IMR-90 (cell line): Measurements from ENCODE around the gene MEGF6. TPM values are rescaled to one million over a fixed set of nuclear protein-coding genes. Genes with fewer than 3 reads are reported as not detected.
A peak's percentile ranks its signal among the peaks of the same experiment; 100 is the strongest.

ENCODE experiments used
- ATAC-seq: fragments of 200-7000 bp; cut with Tn5 transposase; 2 replicates; pipeline ENCODE4 v1.9.1; 2020; ENCODE audit warnings: low read depth, mild to moderate bottlenecking, moderate library complexity
- BruUV-seq: library from RNA; stranded (reverse); fragments of 400-500 nt; replicated peaks from 2 replicates; lab custom pipeline; 2021; lab: Mats Ljungman, UMichigan
- CTCF ChIA-PET: fragments of 300-600 bp; formaldehyde crosslinking; extraction: SDS; loops from one replicate; lab custom pipeline; 2021; ENCODE audit warnings: antibody characterized with exemption; lab: Yijun Ruan, JAX
- POLR2A ChIA-PET: fragments of 300-600 bp; sonication (Branson Sonifier 250); formaldehyde crosslinking; loops from one replicate; lab custom pipeline; 2022; ENCODE audit warnings: antibody characterized with exemption; ENCODE audit not compliant: unreplicated experiment; lab: Charles Lee
- DNase-seq: peaks from one replicate; pipeline ENCODE4 v3.0.0; 2013
- H2AFZ ChIP-seq: replicated peaks from 2 replicates; pipeline ENCODE3; 2013; ENCODE audit warnings: low read length, mild to moderate bottlenecking; ENCODE audit not compliant: poor library complexity
- H2AK5ac ChIP-seq: 2 replicates; pipeline ENCODE4 v1.6.1; 2013; ENCODE audit warnings: low read depth, low read length, inconsistent platforms
- H2AK9ac ChIP-seq: replicated peaks from 2 replicates; pipeline ENCODE3; 2013; ENCODE audit warnings: mild to moderate bottlenecking, low read depth, low read length, moderate library complexity; ENCODE audit not compliant: poor library complexity
- H2BK120ac ChIP-seq: 2 replicates; pipeline ENCODE4 v1.6.1; 2013; ENCODE audit warnings: low read depth, low read length, inconsistent platforms
- H2BK15ac ChIP-seq: 3 replicates; pipeline ENCODE4 v1.6.1; 2013; ENCODE audit warnings: low read depth, low read length, inconsistent platforms
- H2BK20ac ChIP-seq: 2 replicates; pipeline ENCODE4 v1.6.1; 2013; ENCODE audit warnings: low read depth, mild to moderate bottlenecking, inconsistent platforms, low read length, moderate library complexity
- H2BK5ac ChIP-seq: 2 replicates; pipeline ENCODE4 v1.6.1; 2013; ENCODE audit warnings: mild to moderate bottlenecking, low read depth, low read length, inconsistent platforms; ENCODE audit not compliant: poor library complexity, severe bottlenecking
- H3K14ac ChIP-seq: replicated peaks from 2 replicates; pipeline ENCODE4 v1.6.1; 2013; ENCODE audit warnings: low read depth, low read length, inconsistent platforms
- H3K18ac ChIP-seq: 2 replicates; pipeline ENCODE4 v1.6.1; 2013; ENCODE audit warnings: low read depth, low read length, control low read depth
- H3K23ac ChIP-seq: 2 replicates; pipeline ENCODE4 v1.6.1; 2013; ENCODE audit warnings: low read depth, low read length, inconsistent platforms
- H3K27ac ChIP-seq: 2 replicates; pipeline ENCODE4 v1.5.1; 2013; ENCODE audit warnings: mild to moderate bottlenecking, control low read depth, low read length; ENCODE audit not compliant: insufficient read depth
- H3K27me3 ChIP-seq: 2 replicates; pipeline ENCODE4 v1.6.1; 2013; ENCODE audit warnings: low read length; ENCODE audit not compliant: control insufficient read depth, insufficient read depth
- H3K36me3 ChIP-seq: 2 replicates; pipeline ENCODE4 v1.6.1; 2013; ENCODE audit warnings: low read length, mixed read lengths; ENCODE audit not compliant: control insufficient read depth, insufficient read depth
- H3K4ac ChIP-seq: 2 replicates; pipeline ENCODE4 v1.6.1; 2013; ENCODE audit warnings: low read depth, low read length, inconsistent platforms
- H3K4me1 ChIP-seq: 2 replicates; pipeline ENCODE4 v1.6.1; 2013; ENCODE audit warnings: low read length, mixed read lengths; ENCODE audit not compliant: control insufficient read depth, insufficient read depth
- H3K4me2 ChIP-seq: 2 replicates; pipeline ENCODE4 v1.6.1; 2013; ENCODE audit warnings: low read depth, mild to moderate bottlenecking, control low read depth, low read length, moderate library complexity
- H3K4me3 ChIP-seq: 2 replicates; pipeline ENCODE4 v1.5.1; 2013; ENCODE audit warnings: low read depth, mild to moderate bottlenecking, control low read depth, low read length, moderate library complexity; ENCODE audit not compliant: insufficient read depth
- H3K56ac ChIP-seq: 2 replicates; pipeline ENCODE4 v1.6.1; 2013; ENCODE audit warnings: low read length, inconsistent platforms; ENCODE audit not compliant: insufficient read depth; ENCODE audit errors: extremely low read depth
- H3K79me1 ChIP-seq, 2 experiments: 2 replicates each; pipeline ENCODE4 v1.6.1; 2013; ENCODE audit warnings: low read length in 2 of 2, inconsistent platforms in 1 of 2, low read depth in 1 of 2
- H3K9ac ChIP-seq: 2 replicates; pipeline ENCODE4 v1.6.1; 2013; ENCODE audit warnings: low read depth, low read length, control low read depth
- H3K9me1 ChIP-seq: 2 replicates; pipeline ENCODE4 v1.6.1; 2013; ENCODE audit warnings: low read length, inconsistent platforms; ENCODE audit not compliant: insufficient read depth
- H3K9me3 ChIP-seq: 2 replicates; pipeline ENCODE4 v1.6.1; 2013; ENCODE audit warnings: low read length; ENCODE audit not compliant: control insufficient read depth, insufficient read depth
- H4K20me1 ChIP-seq: 2 replicates; pipeline ENCODE4 v1.6.1; 2013; ENCODE audit warnings: low read length, inconsistent platforms; ENCODE audit not compliant: insufficient read depth
- H4K5ac ChIP-seq: 2 replicates; pipeline ENCODE4 v1.6.1; 2013; ENCODE audit warnings: mild to moderate bottlenecking, low read depth, low read length, control low read depth
- H4K8ac ChIP-seq, 2 experiments: 2 replicates each; pipeline ENCODE4 v1.6.1; 2013; ENCODE audit warnings: low read depth in 2 of 2, low read length in 2 of 2, control low read depth in 1 of 2, inconsistent platforms in 1 of 2
- H4K91ac ChIP-seq: 2 replicates; pipeline ENCODE4 v1.6.1; 2013; ENCODE audit warnings: low read depth, low read length, inconsistent platforms; ENCODE audit not compliant: insufficient read depth
- POLR2A ChIP-seq: IDR thresholded peaks from 2 replicates; pipeline ENCODE4 v1.6.1; 2012; ENCODE audit warnings: mild to moderate bottlenecking, low read depth, low read length
- RAD21 ChIP-seq: IDR thresholded peaks from 2 replicates; pipeline ENCODE4 v1.6.1; 2012; ENCODE audit warnings: low read length, improper control_type of control experiment
- WGBS, 2 experiments: methylation state at CpG; one replicate each; pipeline versions ENCODE4 v1.1.5 to v1.1.7; 2013; ENCODE audit warnings: missing lambda C conversion rate in 2 of 2; ENCODE audit not compliant: insufficient read length in 1 of 2; ENCODE audit errors: extremely low coverage in 2 of 2; 5-methylcytosine and 5-hydroxymethylcytosine counted together
- dilution Hi-C: fragments of 300-500 bp; cut with HindIII; formaldehyde crosslinking; loops from one replicate; pipeline ENCODE4 v1.14.3; 2018; ENCODE audit warnings: low sequenced_read_pairs; ENCODE audit not compliant: unreplicated experiment
- in situ Hi-C: fragments of 300-500 bp; cut with MboI; formaldehyde crosslinking; loops from 3 replicates; pipeline ENCODE4 v1.14.3; 2019; ENCODE audit warnings: low sequenced_read_pairs, inconsistent platforms, mixed read lengths
- intact Hi-C: fragments of 100-400 bp; cut with micrococcal nuclease; formaldehyde crosslinking; loops from 2 replicates; pipeline ENCODE4 v1.10.0; 2022
- polyA plus RNA-seq, 3 experiments: library from polyadenylated mRNA; depleted of rRNA; stranded (reverse); fragments of >200 nt; gene quantifications; 2 replicates each; pipeline ENCODE4 v1.2.3, GENCODE V29; 2012; ENCODE audit warnings: low replicate concordance in 1 of 3
- total RNA-seq: library from RNA; depleted of rRNA; stranded (reverse); fragments of >200 nt; gene quantifications from 2 replicates; pipeline ENCODE4 v1.2.3, GENCODE V29; 2012

The MEGF6 gene
- total and polyA plus RNA-seq, 2 of the 4 experiments (the other 2 are of a cell fraction) = 0.72 to 4.1 TPM

- Histone ChIP-seq H4K20me1 (no peaks in the 10 kb centered on the region), H2AK5ac (no peak overlapping the region), H3K56ac (no peak overlapping the region), H3K9ac (no peak overlapping the region), H3K79me1 (no peaks in the 10 kb centered on the region), H3K23ac (no peak overlapping the region), H3K4me3 (no peak overlapping the region), H3K36me3 (no peaks in the 10 kb centered on the region), H3K27me3 (peaks cover 11% of the 10 kb centered on the region), H4K5ac (no peak overlapping the region), H2BK15ac (no peak overlapping the region), H2BK20ac (no peak overlapping the region), H4K91ac (no peak overlapping the region), H3K18ac (no peak overlapping the region), H3K9me1 (no peaks in the 10 kb centered on the region), H2AK9ac (no peak overlapping the region), H3K27ac (no peak overlapping the region), H2BK5ac (no peak overlapping the region), H3K4me1 (no peaks in the 10 kb centered on the region), H3K4ac (no peak overlapping the region), H2AFZ (peak overlapping the region; percentile 33), H3K9me3 (no peaks in the 10 kb centered on the region), H2BK120ac (no peak overlapping the region), H4K8ac (no peak overlapping the region), H3K14ac (no peak overlapping the region), H3K4me2 (no peak overlapping the region)
- ChIA-PET POLR2A (no interaction called here), CTCF (no interaction called here)
- TF ChIP-seq RAD21 (no peak), POLR2A (no peak)
- no TSS peak for BruUV-seq
- dilution Hi-C loops (no loop called here), intact Hi-C loops (no loop called here), in situ Hi-C loops (no loop called here)
- 76% methylated on average over 11 of the region's 29 CpGs; no CpG with 5 or more reads in 1 of the 2 experiments for WGBS, 2 experiments
- DNase-seq (no peak), ATAC-seq (no peak)
Measured at GRCh38 chr1:3596663-3597598, 14.4 kb downstream of the MEGF6 start.
